ENCODE data around the gene TSSK3.
A peak's percentile ranks its signal among the peaks of the same experiment; 100 is the strongest.
"Not testable (repeated sequence)": the region's sequence is repeated elsewhere in the genome, so short reads cannot be mapped to it uniquely, and the experiment has no call there.

The TSSK3 gene

DNA sequence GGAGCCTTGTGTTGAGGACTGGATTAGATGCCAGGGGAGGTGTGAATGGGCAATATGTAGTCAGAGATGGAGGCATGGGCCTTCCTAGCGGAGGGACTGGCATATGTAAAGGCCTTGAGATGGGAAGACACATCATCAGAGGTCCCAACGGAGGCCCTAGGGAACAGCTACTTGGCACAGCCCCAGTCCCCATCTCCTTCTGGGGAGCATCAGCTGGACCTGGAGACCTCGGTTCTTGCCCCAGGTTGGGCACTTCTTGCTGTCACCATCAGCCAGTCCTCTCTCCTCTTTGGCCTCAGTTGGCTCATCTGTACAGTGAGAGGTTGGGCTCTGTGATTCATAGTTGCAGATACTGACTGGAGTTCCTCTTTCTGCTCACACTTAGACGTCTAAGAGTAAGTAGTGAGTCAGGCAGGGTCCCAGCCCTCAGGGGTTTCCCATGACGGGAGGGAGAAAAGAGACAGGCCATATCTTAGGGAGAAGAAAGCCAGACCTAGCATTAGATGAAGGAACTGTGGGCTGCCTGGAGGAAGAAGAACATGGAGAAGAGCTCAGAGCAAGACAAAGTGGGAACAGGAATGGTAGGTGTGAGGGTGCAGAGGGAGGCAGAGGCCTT is 22.9 kb upstream of the TSSK3 start:
- DNase-seq: peak; percentile 29

GRCh38 chr1:32341186-32341757 is 21.1 kb upstream of the TSSK3 start:
- DNase-seq: no peak

GRCh38 chr1:32341971-32342370 is 20.4 kb upstream of the TSSK3 start:
- DNase-seq: no peak

- DNase-seq: no peak
Measured at GRCh38 chr1:32342704-32343103, 19.6 kb upstream of the TSSK3 start.

GRCh38 chr1:32345289-32345827 is 17.0 kb upstream of the TSSK3 start:
- DNase-seq: no peak

DNA sequence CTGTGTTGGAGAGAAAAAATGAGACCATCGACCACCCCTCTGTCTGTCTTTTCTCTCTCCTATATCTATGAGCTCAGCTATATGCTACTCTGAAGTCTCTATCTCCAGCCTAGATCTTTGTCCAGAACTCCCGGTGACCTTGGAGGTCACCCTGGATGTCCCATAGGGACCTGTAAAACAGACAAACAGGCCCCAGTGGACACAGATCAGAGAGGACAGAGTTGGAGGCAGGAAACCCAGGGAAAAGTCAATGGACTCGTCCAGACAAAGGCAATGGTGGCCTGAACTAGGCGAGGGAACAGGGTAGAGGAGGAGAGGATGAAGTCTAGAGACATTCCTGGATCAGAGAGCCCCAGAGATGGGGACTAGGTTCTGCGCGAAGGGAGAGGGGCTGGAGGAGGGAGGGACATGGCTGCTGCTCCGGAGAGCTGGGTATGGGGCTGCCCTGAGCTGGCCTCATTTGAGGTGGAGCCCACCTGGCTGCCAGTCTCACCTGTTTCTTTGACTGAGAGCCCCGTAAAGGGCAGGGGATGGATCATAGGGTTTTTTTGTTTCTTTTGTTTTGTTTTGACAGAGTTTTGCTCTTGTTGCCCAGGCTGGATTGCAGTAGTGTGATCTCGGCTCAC is 15.7 kb upstream of the TSSK3 start:
- DNase-seq: no peak

DNA sequence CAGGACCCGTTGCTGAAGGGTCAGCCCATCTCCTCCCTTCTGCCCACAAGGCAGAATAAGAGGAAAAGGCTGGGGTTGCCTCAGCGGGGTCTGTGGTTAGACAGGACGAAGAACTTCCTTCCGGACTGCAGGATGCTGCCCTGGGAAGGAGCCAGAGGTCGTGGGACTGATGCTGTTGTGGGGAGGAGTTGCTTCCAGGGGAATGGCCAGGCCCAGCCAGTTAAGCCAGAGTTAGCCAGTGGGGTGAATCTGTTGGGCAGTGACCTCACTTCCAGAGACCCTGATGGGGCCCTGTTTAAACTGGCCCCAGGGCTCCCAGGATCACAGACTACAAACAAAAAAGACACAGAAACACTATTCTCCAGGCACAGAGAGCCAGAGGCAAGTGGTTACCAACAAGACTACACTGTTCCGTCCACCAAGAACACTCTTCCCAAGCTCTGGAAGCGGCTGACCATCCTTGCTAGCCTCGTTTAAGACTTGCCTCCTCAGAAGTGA is 13.1 kb upstream of the TSSK3 start:
- no peak for DNase-seq

GRCh38 chr1:32350785-32351398 is 11.4 kb upstream of the TSSK3 start:
- DNase-seq: peak; percentile 81

DNA sequence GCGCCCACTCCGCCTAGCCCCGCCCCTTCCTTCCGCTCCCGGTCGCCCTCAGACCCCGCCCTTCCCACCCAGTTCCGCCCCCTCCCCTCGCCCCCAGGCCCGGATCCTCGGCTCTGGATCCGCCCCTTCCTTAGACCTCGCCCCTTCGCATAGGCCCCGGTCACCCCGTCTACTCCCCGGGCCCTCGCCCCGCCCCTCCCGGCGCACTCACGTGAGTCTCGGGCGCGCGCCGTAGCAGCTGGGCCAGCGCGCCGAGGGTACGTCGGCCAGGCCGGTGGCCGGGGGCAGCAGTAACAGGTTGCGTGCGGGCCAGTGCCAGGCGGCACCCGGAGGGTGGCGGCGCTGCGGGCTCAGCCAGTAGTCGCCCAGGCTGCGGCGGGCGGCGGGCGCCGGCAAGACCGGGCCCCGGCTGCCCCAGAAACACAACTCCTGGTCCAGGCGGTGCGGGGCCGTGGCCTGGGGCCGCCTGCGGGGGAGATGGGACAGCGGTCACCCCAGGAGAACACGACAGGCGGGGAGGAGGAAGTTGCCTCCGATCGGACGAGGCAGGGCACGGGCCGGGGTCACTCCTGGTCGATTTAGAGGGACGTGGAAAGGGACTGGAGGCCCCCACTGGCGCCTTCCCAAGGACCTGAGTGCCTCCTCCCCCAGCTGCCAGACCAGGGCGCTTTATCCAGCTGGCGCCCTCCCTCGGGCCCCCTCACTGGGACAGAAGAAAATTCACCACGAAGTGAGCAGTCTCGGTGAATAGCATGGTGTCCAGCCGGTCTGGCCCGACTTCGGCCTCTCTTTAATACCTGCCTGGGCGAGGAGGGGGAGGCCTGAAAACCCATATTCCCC is 10.7 kb upstream of the TSSK3 start:
- DNase-seq: peak; percentile 94

DNA sequence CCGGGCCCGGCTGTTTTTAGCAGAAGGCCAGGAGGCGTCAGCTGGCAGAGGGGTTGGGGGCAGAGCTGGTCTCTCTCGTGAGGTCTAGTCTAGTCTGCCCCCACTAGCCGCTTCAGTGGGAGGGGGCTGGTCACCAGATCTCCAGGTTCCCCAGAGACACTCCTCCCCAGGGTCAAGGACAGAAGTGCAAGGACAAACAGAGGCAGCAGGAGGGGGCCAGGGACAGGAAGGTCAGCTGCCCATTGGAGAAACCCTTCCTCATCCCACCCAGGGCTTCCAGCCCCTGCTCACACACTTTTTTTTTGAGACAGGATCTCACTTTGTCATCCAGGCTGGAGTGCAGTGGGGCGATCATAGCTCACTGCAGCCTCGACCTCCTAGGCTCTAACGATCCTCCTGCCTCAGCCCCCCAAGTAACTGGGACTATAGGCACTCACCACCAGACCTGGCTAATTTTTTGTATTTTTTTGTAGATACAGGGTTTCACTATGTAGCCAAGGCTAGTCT is 10.0 kb upstream of the TSSK3 start:
- no peak for DNase-seq

- no peak for DNase-seq
Measured at GRCh38 chr1:32352831-32353383, 9.4 kb upstream of the TSSK3 start.

DNA sequence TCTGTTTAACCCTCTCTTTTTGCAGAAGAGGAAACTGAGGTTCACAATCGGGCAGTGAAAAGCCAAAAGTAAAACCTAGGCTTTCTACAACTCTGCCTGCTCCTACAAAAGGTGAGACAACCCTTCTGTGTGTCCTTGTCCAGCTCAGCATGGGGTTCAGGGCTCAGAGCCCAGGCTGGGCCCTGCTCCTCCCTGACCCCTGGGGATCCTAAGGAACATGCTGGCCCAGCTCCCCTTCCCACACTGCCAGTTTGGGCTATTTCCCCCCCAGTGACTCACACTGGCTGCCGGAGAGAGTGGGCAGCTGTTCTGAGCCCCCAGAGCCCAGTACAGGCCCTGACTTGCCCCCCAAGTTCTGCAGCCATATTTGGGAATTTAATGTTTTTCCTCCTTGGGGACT is 8.9 kb upstream of the TSSK3 start:
- no peak for DNase-seq

DNA sequence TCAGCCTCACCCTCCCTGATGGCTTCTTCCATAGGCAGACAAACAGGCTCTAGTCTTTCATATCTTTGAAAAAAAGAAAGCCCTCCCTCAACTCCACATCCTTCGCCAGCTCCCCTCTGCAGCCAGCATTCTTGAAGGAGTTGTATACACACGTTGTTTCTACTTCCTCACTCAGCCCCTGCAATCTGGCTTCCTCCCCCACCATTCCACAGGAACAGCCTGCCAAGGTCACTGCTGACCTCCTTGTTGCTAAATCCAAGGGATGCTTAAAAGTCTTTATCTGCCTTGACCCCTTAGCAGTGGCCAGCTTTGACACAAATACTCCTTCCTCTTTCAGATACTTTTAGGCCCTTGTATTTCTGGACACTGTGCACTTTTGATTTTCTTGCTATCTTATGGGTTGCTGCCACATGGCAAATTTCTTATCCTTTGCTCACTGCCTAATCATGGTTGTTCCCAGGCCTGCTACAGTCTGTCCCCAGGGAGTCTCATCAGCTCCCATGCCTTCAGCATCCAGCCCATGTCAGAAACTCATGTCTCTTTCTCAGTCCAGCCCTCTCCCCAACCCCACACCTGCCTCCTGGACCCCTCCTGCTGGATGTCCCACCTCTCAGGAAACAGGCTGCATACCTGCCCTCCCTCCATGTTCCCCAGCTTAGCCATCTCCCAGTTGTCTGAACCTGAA is 8.3 kb upstream of the TSSK3 start:
- DNase-seq: no peak

DNA sequence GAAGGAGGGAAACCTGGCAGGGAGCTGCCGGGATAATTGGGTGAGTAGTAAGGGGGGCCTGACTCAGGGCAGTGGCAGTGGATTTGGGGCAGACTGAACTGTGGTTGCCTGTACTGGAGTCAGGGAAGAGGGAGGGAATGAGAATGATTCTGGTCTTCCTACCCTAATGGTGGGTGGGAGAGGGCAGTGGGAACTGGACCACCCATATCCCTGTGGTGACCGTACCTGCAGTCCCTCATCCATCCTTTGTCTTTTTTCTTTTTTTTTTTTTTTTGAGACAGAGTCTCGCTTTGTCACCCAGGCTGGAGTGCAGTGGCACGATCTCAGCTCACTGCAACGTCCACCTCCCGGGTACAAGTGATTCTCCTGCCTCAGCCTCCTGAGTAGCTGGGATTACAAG is 6.6 kb upstream of the TSSK3 start:
- not testable (repeated sequence) for DNase-seq

- DNase-seq: no peak
Measured at GRCh38 chr1:32356478-32356877, 5.9 kb upstream of the TSSK3 start.

DNA sequence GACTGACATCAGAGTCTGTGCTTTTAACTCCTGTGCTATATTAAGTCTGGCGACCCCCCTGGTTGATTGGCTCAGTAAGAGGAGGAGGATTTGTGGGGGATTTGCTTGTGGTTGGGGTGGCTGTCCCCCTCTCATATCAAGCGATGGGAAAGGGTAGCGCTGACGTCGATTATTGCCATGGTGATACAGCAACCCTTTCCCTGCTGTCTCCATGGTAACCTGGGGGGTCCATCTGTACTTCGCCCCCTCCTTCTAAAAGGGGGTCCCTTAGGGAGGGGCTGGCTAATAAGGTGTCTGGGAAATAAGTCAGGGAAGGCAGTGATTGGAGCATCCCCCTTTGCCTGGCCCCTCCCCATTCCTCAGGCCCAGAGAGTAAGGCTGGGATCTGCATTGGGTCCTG is 4.7 kb upstream of the TSSK3 start:
- DNase-seq: no peak

DNA sequence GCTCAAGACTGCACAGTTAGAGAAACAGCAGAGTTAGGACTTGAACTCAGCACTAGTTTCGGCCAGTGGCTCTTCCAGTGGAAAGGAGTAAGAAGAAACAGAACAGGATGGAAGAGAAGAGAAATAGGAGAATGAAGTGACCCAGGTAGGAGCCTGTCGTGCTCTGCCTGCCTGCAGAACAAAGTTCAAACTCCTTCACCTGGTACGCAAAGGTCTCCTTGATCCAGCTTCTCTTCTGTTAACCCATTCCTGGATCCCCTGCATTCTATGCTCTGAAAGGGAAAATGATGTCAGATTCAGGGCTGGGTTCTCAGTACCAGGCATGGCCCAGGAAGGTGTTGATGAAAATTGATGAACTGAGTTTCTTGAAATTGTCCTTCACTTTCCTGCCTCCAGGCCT is 3.9 kb upstream of the TSSK3 start:
- DNase-seq: no peak

- no peak for DNase-seq
Measured at GRCh38 chr1:32361308-32361673, 1.0 kb upstream of the TSSK3 start.

DNA sequence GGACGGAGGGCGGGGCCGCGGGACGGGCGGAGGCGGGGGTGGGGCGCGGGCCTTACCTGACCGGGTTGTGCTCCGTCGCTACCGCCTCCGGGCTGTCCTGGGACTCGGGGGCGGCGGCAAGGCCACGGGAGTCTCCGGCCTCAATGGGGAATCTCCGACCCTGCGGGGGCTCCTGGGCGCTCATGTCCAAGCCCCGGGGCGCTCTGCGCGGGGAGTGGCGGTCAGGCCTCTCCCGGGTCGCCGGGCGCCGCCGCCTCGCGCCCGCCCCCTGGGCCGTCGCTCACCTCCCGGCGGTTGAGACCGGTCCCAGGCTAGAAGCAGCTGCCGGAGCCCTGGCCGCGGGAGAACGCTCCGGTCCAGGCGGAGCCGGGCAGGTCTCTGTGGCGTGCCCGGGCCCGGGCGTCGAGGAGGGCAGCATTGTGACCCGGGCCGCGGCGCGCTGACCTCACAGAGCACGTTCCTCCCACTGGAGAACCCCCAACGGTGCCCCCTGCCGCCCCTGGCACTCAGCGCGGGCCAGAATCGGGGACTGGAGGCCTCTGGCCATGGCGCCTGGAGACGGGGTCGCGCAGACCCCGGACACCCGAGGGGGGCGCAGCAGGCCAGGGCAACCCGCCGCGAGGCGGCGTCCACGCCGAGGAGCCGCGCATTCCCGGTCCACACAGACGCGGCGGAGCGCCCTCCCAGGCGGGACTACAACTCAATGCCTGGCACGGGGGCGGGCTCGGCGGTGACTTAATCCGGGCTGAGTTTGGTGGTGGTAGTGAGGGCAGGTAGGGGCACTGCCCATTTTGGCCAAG is 465 bp upstream of the TSSK3 start:
- peak; percentile 13 for DNase-seq

DNA sequence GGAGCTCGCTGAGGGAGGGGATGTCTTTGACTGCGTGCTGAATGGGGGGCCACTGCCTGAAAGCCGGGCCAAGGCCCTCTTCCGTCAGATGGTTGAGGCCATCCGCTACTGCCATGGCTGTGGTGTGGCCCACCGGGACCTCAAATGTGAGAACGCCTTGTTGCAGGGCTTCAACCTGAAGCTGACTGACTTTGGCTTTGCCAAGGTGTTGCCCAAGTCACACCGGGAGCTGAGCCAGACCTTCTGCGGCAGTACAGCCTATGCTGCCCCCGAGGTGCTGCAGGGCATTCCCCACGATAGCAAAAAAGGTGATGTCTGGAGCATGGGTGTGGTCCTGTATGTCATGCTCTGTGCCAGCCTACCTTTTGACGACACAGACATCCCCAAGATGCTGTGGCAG is 1.4 kb downstream of the TSSK3 start:
- no peak for DNase-seq

- DNase-seq: no peak
Measured at GRCh38 chr1:32364836-32365235, 2.5 kb downstream of the TSSK3 start.

Data from activated CD4-positive, alpha-beta T cell treated with anti-CD3 and anti-CD28 coated beads, Interleukin-2, Interleukin-6, amounts not matched to agents 100 ng/mL and 50 ng/mL, durations not matched to agents 16 hours and 8 hours (primary cell).